Measurements from ENCODE around the gene DLL4.

- TF ChIP-seq CTCF (conservative IDR thresholded peaks at IDR 0.05; ENCODE audit: low read length) (peak; percentile 61), EZH2phosphoT487 (IDR thresholded peaks at IDR 0.05; ENCODE audit: borderline replicate concordance, low read depth, low read length) (no peak)
Observed at GRCh38 chr15:40941528-40942336, 12.6 kb downstream of the DLL4 start.
